ENCODE results near the gene CCR6.

GRCh38 chr6:167122827-167123657, at the start of gene CCR6:
- TF ChIP-seq POLR2A (IDR thresholded peaks at IDR 0.05; ENCODE audit: low read depth, low read length) = no peak
- TF ChIP-seq NRF1 (conservative IDR thresholded peaks at IDR 0.05; ENCODE audit: low read depth, low read length) = no peak
- TF ChIP-seq MXI1 (IDR thresholded peaks at IDR 0.05; ENCODE audit: low read depth, low read length) = no peak
- no peak for TF ChIP-seq CHD1 (IDR thresholded peaks at IDR 0.05; ENCODE audit: low read depth, low read length)
- no peak for TF ChIP-seq PAX8 (IDR thresholded peaks at IDR 0.05)
- TF ChIP-seq CTCF (IDR thresholded peaks at IDR 0.05 in 2 of 3, conservative IDR thresholded peaks at IDR 0.05 in 1 of 3; ENCODE audit: control insufficient read depth in 2 of 3, extremely low read depth in 1 of 3, insufficient read depth in 1 of 3, low read depth in 3 of 3, low read length in 3 of 3) = no peak

Measured in GM12878 (cell line).